Activated CD8-positive, alpha-beta memory T cell treated with anti-CD3 and anti-CD28 coated beads for 4 hours (primary cell): ENCODE data around the gene ACP4.

Experiments
- DNase-seq, 2 donors: peaks; one replicate each; pipeline ENCODE4 v3.0.0-alpha.2; 2020; ENCODE audit warnings: low read depth in 2 of 2

ACP4 gene

DNA sequence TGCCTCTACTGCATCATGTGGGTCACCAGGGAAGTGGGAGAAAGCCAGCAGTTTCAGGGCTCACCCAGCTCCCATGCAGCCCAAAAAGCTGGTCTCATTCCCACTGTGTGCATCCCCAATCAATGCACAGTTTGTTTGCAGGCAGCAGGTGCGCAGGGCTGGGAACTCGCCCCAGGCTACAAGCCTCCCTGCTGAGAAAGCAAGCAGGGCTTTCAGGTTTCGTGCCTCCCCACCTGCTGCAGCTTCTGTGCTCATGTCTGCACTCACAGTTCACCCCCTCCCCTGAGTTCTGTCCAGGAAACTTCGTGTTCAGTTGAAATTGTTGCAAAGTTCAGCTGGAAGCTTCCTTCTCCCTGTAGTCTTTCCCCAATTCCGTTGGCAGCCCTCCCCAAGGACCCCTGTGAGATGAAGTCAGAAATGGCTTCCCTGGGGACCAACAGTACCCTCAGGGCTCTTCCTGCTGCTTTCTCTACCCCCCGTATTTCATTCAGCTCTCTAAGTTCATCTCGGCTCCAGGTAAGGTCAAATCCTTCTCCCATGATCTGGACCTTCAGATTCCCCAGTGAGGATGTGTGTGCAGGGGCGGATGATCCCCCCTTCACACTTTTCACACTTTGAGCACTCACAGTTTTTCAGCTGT, 54.2 kb downstream of the ACP4 start:
- no peak for DNase-seq
